Mucosa of descending colon (tissue), 3 donors: Measurements from ENCODE around the gene CCDC190. TPM values are rescaled to one million over a fixed set of nuclear protein-coding genes. Genes with fewer than 3 reads are reported as not detected.

Experiments used
- ATAC-seq: fragments of 200-7000 bp; cut with Tn5 transposase; one replicate; pipeline ENCODE4 v1.9.1; 2020; ENCODE audit warnings: mild to moderate bottlenecking, moderate library complexity
- DNase-seq, 3 donors: peaks; one replicate each; pipeline ENCODE4 v3.0.0-alpha.2; 2020
- H3K36me3 ChIP-seq: fragments of 200-600 bp; one replicate; pipeline ENCODE4 v1.8.0; 2021; ENCODE audit warnings: low read depth, mild to moderate bottlenecking
- H3K4me1 ChIP-seq: fragments of 200-600 bp; one replicate; pipeline ENCODE4 v1.8.0; 2021; ENCODE audit warnings: low read depth, mild to moderate bottlenecking
- H3K4me3 ChIP-seq: fragments of 200-600 bp; one replicate; pipeline ENCODE4 v1.8.0; 2021; ENCODE audit warnings: mild to moderate bottlenecking
- H3K9me3 ChIP-seq: fragments of 200-600 bp; one replicate; pipeline ENCODE4 v1.8.0; 2021; ENCODE audit warnings: mild to moderate bottlenecking
- CTCF ChIP-seq: fragments of 200-600 bp; IDR thresholded peaks from one replicate; pipeline ENCODE4 v1.8.0; 2022; ENCODE audit warnings: antibody characterized with exemption, mild to moderate bottlenecking
- intact Hi-C, 2 donors: fragments of 100-400 bp; cut with DNase I in 1 of 2; cut with micrococcal nuclease in 1 of 2; formaldehyde crosslinking; loops; one replicate each; pipeline versions ENCODE4 v1.11.0 to v1.11.1; 2022; cut with DNase I, micrococcal nuclease
- total RNA-seq, 3 donors: library from RNA; stranded (reverse); fragmentation: NEBNext Ultra II Directional in 2 of 3; extraction: Animal tissue kit (Norgen Biotek cat#: 25700) in 2 of 3; gene quantifications; one replicate each; pipeline versions ENCODE4 v1.2.1 to v1.2.4, GENCODE V29; 2021 to 2023
- donor health status: DM: no; HTN: no; CAD: no; lungs with moderate emphysema.
- donor health status: DM: no; HTN: no; CAD: no.
- donor health status: DM: no; HTN: yes; CAD: no.

Gene CCDC190
- total RNA-seq, 3 donors from 2014 or later = not detected

- no peaks in the 10 kb centered on the region for H3K36me3 ChIP-seq
- no peak overlapping the region for H3K4me3 ChIP-seq
- H3K4me1 ChIP-seq = no peaks in the 10 kb centered on the region
- intact Hi-C loops = no loop called here
- DNase-seq = no peak
- TF ChIP-seq CTCF = no peak
- no peaks in the 10 kb centered on the region for H3K9me3 ChIP-seq
- ATAC-seq = no peak
These were observed 44.5 kb upstream of the CCDC190 start for GRCh38 chr1:162905174-162906158.

DNA sequence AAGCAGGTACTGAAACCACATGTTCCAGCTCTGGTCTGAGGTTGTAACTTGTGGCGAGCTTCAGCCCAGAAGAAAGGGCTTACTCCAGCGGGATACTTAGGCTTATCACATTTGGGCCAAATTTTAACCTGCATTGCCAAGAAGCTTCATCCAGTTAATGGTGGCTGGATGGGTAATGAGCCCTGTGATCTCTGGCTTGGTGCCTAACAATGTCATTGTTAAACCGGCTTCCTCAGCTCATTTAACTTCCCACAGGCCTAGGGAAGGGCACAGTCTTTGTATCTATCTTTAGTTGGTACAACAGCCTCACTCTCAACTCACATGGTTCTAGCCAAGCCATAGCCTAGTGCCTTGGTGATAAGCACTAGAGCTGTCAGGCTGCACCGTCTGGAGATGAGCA lies 43.6 kb upstream of the CCDC190 start:
- H3K9me3 ChIP-seq = no peaks in the 10 kb centered on the region
- intact Hi-C loops = no loop called here
- no peak overlapping the region for H3K4me3 ChIP-seq
- no peaks in the 10 kb centered on the region for H3K4me1 ChIP-seq
- no peak for TF ChIP-seq CTCF
- H3K36me3 ChIP-seq = no peaks in the 10 kb centered on the region
- ATAC-seq (no peak), DNase-seq (no peak)

- Histone ChIP-seq H3K36me3 (no peaks in the 10 kb centered on the region), H3K9me3 (no peaks in the 10 kb centered on the region), H3K4me1 (no peaks in the 10 kb centered on the region), H3K4me3 (no peak overlapping the region)
- intact Hi-C loops = no loop called here
- TF ChIP-seq CTCF = no peak
- ATAC-seq (no peak), DNase-seq (no peak)
These were observed 43.0 kb upstream of the CCDC190 start for GRCh38 chr1:162904023-162904422.

DNA sequence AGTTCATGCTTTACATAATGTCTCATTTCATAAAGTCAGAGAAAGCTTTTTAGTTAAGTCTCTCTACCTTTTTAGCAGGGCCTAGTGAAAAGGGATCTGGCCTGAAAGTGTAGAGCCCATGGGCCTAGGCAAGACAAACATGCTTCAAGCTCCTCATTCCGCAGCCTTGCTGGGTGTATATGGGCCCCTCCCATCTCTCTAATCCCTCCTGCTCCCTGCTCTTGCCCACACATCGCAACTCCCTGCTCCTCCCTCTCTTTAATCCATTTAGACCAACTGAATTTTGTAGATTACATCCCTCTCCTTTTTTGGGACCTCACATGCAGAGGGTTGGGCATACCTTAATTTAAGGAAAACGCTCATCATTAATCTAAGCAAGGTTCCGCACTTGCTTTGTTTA lies 42.3 kb upstream of the CCDC190 start:
- Histone ChIP-seq H3K4me1 (no peaks in the 10 kb centered on the region), H3K9me3 (no peaks in the 10 kb centered on the region), H3K4me3 (no peak overlapping the region), H3K36me3 (no peaks in the 10 kb centered on the region)
- ATAC-seq (no peak), DNase-seq (no peak)
- TF ChIP-seq CTCF = no peak
- intact Hi-C loops = no loop called here

GRCh38 chr1:162902416-162902815 lies 41.4 kb upstream of the CCDC190 start:
- H3K36me3 ChIP-seq = no peaks in the 10 kb centered on the region
- TF ChIP-seq CTCF = no peak
- intact Hi-C loops = no loop called here
- H3K4me1 ChIP-seq = no peaks in the 10 kb centered on the region
- no peak for DNase-seq
- no peaks in the 10 kb centered on the region for H3K9me3 ChIP-seq
- ATAC-seq = no peak
- no peak overlapping the region for H3K4me3 ChIP-seq
